GM12878 (cell line): Measurements from ENCODE around the gene SSBP3. TPM values are rescaled to one million over a fixed set of nuclear protein-coding genes. Genes with fewer than 3 reads are reported as not detected.

Source experiments
- ATAC-seq: fragments of 200-7000 bp; cut with Tn5 transposase; 3 replicates; pipeline ENCODE4 v1.9.1; 2020; ENCODE audit warnings: mild to moderate bottlenecking, moderate library complexity
- BruUV-seq: library from RNA; stranded (reverse); fragments of 400-500 nt; replicated peaks from 2 replicates; lab custom pipeline; 2021; lab: Mats Ljungman, UMichigan
- CTCF ChIA-PET: fragments of 300-600 bp; sonication (Branson Sonifier 250); formaldehyde crosslinking; extraction: SDS; loops from one replicate; lab custom pipeline; 2021; ENCODE audit warnings: inconsistent platforms; lab: Yijun Ruan, JAX
- POLR2A ChIA-PET: fragments of 350-600 bp; formaldehyde crosslinking; extraction: SDS; loops from one replicate; lab custom pipeline; 2021; ENCODE audit warnings: inconsistent platforms; lab: Charles Lee
- RAD21 ChIA-PET: fragments of 300-600 bp; sonication (Branson Sonifier 250); formaldehyde crosslinking; loops from one replicate; lab custom pipeline; 2023; ENCODE audit warnings: antibody characterized with exemption; ENCODE audit not compliant: unreplicated experiment; lab: Charles Lee
- SMC1A ChIA-PET: fragments of 300-600 bp; sonication (Branson Sonifier 250); formaldehyde crosslinking; loops from one replicate; lab custom pipeline; 2023; ENCODE audit not compliant: unreplicated experiment, uncharacterized antibody; lab: Charles Lee
- DNase-seq: peaks from one replicate; pipeline ENCODE4 v3.0.0-alpha.2; 2011; ENCODE audit warnings: low read depth, low spot score
- FAIRE-seq: peaks from 3 replicates; lab custom pipeline; 2011; peaks lifted over from hg19 to GRCh38; lab: Jason Lieb, UNC
- H2AFZ ChIP-seq: 2 replicates; pipeline ENCODE4 v1.6.0; 2011; ENCODE audit warnings: low read depth, low read length, control low read depth; ENCODE audit not compliant: control insufficient read depth
- H3K27ac ChIP-seq: 2 replicates; pipeline ENCODE4 v1.5.1; 2011; ENCODE audit warnings: control low read depth; ENCODE audit not compliant: control insufficient read depth, insufficient read depth
- H3K27me3 ChIP-seq, 2 experiments: replicated peaks in 1 of 2; 2 replicates each; pipeline versions ENCODE4 v1.6.0 to v1.6.1; 2011; ENCODE audit warnings: low read length in 1 of 2; ENCODE audit not compliant: control insufficient read depth in 2 of 2, insufficient read depth in 2 of 2
- H3K36me3 ChIP-seq, 2 experiments: 2 replicates each; pipeline ENCODE4 v1.5.1; 2011; ENCODE audit warnings: low read length in 1 of 2; ENCODE audit not compliant: control insufficient read depth in 2 of 2, insufficient read depth in 2 of 2
- H3K4me1 ChIP-seq: 2 replicates; pipeline ENCODE4 v1.6.1; 2011; ENCODE audit warnings: mild to moderate bottlenecking, low read length, moderate library complexity, mixed read lengths; ENCODE audit not compliant: control insufficient read depth, insufficient read depth
- H3K4me2 ChIP-seq: 2 replicates; pipeline ENCODE4 v1.6.0; 2011; ENCODE audit warnings: control low read depth; ENCODE audit not compliant: control insufficient read depth, insufficient read depth
- H3K4me3 ChIP-seq: fragments of 200-600 bp; sonication (generic); 2 replicates; pipeline ENCODE4 v1.5.1; 2016
- H3K79me2 ChIP-seq: 2 replicates; pipeline ENCODE4 v1.6.0; 2011; ENCODE audit warnings: low read length; ENCODE audit not compliant: control insufficient read depth, insufficient read depth
- H3K9ac ChIP-seq: 2 replicates; pipeline ENCODE4 v1.8.0; 2011; ENCODE audit warnings: low read length, control low read depth, mixed read lengths; ENCODE audit not compliant: control insufficient read depth, insufficient read depth
- H3K9me3 ChIP-seq: replicated peaks from 3 replicates; pipeline ENCODE4 v1.5.1; 2011; ENCODE audit warnings: mild to moderate bottlenecking, low read length; ENCODE audit not compliant: control insufficient read depth, insufficient read depth
- H4K20me1 ChIP-seq: 2 replicates; pipeline ENCODE4 v1.6.0; 2011; ENCODE audit not compliant: control insufficient read depth, insufficient read depth
- BHLHE40 ChIP-seq, 2 experiments: fragments of 450-650 bp in 1 of 2; IDR thresholded peaks; 2 replicates each; pipeline ENCODE4 v1.6.1; 2011 to 2017; ENCODE audit warnings: low read depth in 2 of 2, borderline replicate concordance in 1 of 2, improper control_type of control experiment in 1 of 2, low read length in 1 of 2, mild to moderate bottlenecking in 1 of 2
- IKZF1 ChIP-seq: fragments of 450-650 bp; conservative IDR thresholded peaks from 2 replicates; pipeline ENCODE4 v1.6.1; 2017; ENCODE audit warnings: antibody characterized with exemption, mild to moderate bottlenecking
- IKZF2 ChIP-seq, 2 experiments: fragments of 450-650 bp; IDR thresholded peaks; 2 replicates each; pipeline ENCODE4 v1.6.1; 2017; ENCODE audit warnings: mild to moderate bottlenecking in 2 of 2, moderate library complexity in 2 of 2
- MYB ChIP-seq: fragments of 150-350 bp; IDR thresholded peaks from 2 replicates; pipeline ENCODE4 v1.6.1; 2014; ENCODE audit warnings: mild to moderate bottlenecking, low read depth, low read length, borderline replicate concordance
- NFYA ChIP-seq: IDR thresholded peaks from 2 replicates; pipeline ENCODE4 v1.6.1; 2011; ENCODE audit warnings: low read depth, mild to moderate bottlenecking, low read length, improper control_type of control experiment, borderline replicate concordance
- RB1 ChIP-seq: fragments of 450-650 bp; formaldehyde crosslinking; IDR thresholded peaks from 2 replicates; pipeline ENCODE4 v1.6.1; 2017; ENCODE audit warnings: mild to moderate bottlenecking, borderline replicate concordance
- SPI1 ChIP-seq: IDR thresholded peaks from 2 replicates; pipeline ENCODE4 v1.6.1; 2011; ENCODE audit warnings: low read depth, mild to moderate bottlenecking, low read length, moderate library complexity, borderline replicate concordance; ENCODE audit not compliant: insufficient read depth
- ZNF207 ChIP-seq: fragments of 450-650 bp; IDR thresholded peaks from 2 replicates; pipeline ENCODE4 v1.6.1; 2014; ENCODE audit warnings: antibody characterized with exemption, mild to moderate bottlenecking, borderline replicate concordance
- WGBS: methylation state at CpG from one replicate; pipeline ENCODE4 v1.1.6; 2016; ENCODE audit warnings: low lambda C conversion rate; ENCODE audit not compliant: insufficient replicate concordance, insufficient coverage; ENCODE audit errors: missing lambda C conversion rate; 5-methylcytosine and 5-hydroxymethylcytosine counted together
- in situ Hi-C: fragments of 300-500 bp; cut with MboI; formaldehyde crosslinking; loops from 9 replicates; pipeline ENCODE4 v1.14.3; 2018; ENCODE audit warnings: mixed read lengths
- intact Hi-C: fragments of 100-400 bp; cut with micrococcal nuclease; formaldehyde crosslinking; loops from one replicate; pipeline ENCODE4 v1.14.2; 2022; ENCODE audit not compliant: unreplicated experiment
- polyA plus RNA-seq, 11 experiments: library from polyadenylated mRNA; depleted of rRNA in 4 of 11; unstranded in 6 of 11; stranded (reverse) in 5 of 11; fragments of >200 nt; fragmentation: Nextera tagmentation in 4 of 11; fragmentation: Illumina TruSeq in 1 of 11; extraction: Ambion mirVana in 4 of 11; extraction: Trizol in 1 of 11; gene quantifications; 1 replicate in 1 of 11; 2 replicates in 10 of 11; pipeline versions ENCODE4 v1.2.1 to v1.2.3, GENCODE V29; 2011 to 2016; ENCODE audit warnings: inconsistent platforms in 2 of 11, missing spikeins in 2 of 11, low read depth in 1 of 11
- total RNA-seq, 4 experiments: library from RNA; depleted of rRNA in 3 of 4; stranded (reverse); fragments of >200 nt in 3 of 4; fragmentation: Illumina TruSeq in 1 of 4; extraction: Trizol in 1 of 4; gene quantifications; 2 replicates each; pipeline versions ENCODE4 v1.2.1 to v1.2.3, GENCODE V29; 2013 to 2021
- TF ChIP-seq, protein P1 (sequence below): fragments of 450-650 bp; IDR thresholded peaks from 2 replicates; pipeline ENCODE4 v1.6.1; 2017; ENCODE audit warnings: mild to moderate bottlenecking, moderate library complexity
- TF ChIP-seq, protein P2 (sequence below): fragments of 450-650 bp; IDR thresholded peaks from 2 replicates; pipeline ENCODE4 v1.6.1; 2016; ENCODE audit warnings: mild to moderate bottlenecking

The SSBP3 gene
- total and polyA plus RNA-seq, 10 of the 15 experiments (the other 5 are each of a cell fraction or from before 2014, with no cell fraction given), result 4.1 to 51.7 (median 17.1) TPM

DNA sequence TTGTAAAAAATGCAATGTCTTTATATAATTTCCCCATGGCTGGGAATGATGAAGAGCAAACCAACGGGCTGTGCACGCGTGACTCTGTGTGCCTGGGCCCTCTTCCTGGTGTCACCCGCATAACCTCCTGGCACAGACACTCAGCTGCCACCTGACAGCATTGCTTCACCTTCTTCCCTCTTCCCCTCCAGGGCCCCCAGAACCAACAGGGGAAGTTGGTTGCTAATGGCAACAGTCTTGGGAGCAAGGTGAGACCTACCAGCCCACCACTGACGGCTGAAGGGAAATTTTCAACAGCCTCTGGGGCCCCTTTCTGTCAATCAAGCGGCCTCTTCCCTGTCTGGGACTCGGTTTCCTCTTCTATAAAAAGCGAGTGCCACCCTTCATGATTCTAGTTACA is 33.2 kb downstream of the SSBP3 start (continued):
- TF ChIP-seq, protein P1, sequence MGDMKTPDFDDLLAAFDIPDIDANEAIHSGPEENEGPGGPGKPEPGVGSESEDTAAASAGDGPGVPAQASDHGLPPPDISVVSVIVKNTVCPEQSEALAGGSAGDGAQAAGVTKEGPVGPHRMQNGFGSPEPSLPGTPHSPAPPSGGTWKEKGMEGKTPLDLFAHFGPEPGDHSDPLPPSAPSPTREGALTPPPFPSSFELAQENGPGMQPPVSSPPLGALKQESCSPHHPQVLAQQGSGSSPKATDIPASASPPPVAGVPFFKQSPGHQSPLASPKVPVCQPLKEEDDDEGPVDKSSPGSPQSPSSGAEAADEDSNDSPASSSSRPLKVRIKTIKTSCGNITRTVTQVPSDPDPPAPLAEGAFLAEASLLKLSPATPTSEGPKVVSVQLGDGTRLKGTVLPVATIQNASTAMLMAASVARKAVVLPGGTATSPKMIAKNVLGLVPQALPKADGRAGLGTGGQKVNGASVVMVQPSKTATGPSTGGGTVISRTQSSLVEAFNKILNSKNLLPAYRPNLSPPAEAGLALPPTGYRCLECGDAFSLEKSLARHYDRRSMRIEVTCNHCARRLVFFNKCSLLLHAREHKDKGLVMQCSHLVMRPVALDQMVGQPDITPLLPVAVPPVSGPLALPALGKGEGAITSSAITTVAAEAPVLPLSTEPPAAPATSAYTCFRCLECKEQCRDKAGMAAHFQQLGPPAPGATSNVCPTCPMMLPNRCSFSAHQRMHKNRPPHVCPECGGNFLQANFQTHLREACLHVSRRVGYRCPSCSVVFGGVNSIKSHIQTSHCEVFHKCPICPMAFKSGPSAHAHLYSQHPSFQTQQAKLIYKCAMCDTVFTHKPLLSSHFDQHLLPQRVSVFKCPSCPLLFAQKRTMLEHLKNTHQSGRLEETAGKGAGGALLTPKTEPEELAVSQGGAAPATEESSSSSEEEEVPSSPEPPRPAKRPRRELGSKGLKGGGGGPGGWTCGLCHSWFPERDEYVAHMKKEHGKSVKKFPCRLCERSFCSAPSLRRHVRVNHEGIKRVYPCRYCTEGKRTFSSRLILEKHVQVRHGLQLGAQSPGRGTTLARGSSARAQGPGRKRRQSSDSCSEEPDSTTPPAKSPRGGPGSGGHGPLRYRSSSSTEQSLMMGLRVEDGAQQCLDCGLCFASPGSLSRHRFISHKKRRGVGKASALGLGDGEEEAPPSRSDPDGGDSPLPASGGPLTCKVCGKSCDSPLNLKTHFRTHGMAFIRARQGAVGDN, result peak; percentile 56; the same call in 1 of the 2 replicates
- TF ChIP-seq RB1 (no peak), MYB (peak; percentile 44; the same call in 1 of the 2 replicates), NFYA (no peak), ZNF207 (no peak)
- TF ChIP-seq, all 136 proteins: peak for 25

DNA sequence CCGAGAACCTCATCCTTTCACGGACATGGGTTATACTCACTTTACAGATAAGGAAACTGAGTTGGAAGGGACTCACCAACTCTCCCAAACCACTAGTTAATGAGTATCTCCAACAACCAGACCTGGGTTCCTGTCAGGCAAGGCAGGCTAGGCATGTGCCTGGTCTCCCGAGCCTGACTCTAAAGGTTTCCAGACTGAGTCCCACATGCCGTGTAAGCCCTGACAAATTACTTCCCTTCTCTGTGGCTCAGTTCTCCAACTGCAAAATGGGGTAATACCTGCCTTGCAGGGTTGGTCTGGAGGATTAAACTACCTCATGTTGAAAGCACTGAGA is 34.3 kb downstream of the SSBP3 start:
- intact Hi-C loops (no loop called here), in situ Hi-C loops (no loop called here)
- SMC1A ChIA-PET, result interaction anchor here (0.5 to 1.7 kb wide), 2 partner anchors 23 to 91 kb away, joined by 3 to 5 read pairs; no protein-coding TSS in a partner anchor
- Histone ChIP-seq H3K4me3 (no peak overlapping the region), H3K4me1 (peaks cover 49% of the 10 kb centered on the region), H2AFZ (no peak overlapping the region), H4K20me1 (no peaks in the 10 kb centered on the region), H3K9ac (no peak overlapping the region), H3K9me3 (no peaks in the 10 kb centered on the region)
- no TSS peak for BruUV-seq
- peak; percentile 27; the same call in 2 of the 3 replicates for ATAC-seq
- DNase-seq, result no peak
- peak; percentile 26 to 39; a peak in 1 of 4 replicates for TF ChIP-seq BHLHE40 (IDR thresholded peaks at IDR 0.05; ENCODE audit: borderline replicate concordance in 1 of 2, low read depth in 2 of 2, low read length in 1 of 2)
- TF ChIP-seq IKZF1, result peak; percentile 25; the same call in 1 of the 2 replicates
- peak; percentile 20 to 42; a peak in 1 of 4 replicates for TF ChIP-seq IKZF2 (IDR thresholded peaks at IDR 0.05)
- peak; percentile 17; the same call in 1 of the 2 replicates for TF ChIP-seq SPI1
- TF ChIP-seq, protein P2, sequence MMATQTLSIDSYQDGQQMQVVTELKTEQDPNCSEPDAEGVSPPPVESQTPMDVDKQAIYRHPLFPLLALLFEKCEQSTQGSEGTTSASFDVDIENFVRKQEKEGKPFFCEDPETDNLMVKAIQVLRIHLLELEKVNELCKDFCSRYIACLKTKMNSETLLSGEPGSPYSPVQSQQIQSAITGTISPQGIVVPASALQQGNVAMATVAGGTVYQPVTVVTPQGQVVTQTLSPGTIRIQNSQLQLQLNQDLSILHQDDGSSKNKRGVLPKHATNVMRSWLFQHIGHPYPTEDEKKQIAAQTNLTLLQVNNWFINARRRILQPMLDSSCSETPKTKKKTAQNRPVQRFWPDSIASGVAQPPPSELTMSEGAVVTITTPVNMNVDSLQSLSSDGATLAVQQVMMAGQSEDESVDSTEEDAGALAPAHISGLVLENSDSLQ, result no peak
- TF ChIP-seq, all 136 proteins: peak for 4
- WGBS, result 75% methylated on average over 4 of the region's 4 CpGs
- peak overlapping the region; percentile 93 for H3K27ac ChIP-seq
- ChIA-PET CTCF (no interaction called here), POLR2A (interaction anchor here (1.1 kb wide), 1 partner anchor 11 kb away, joined by 3 read pairs; no protein-coding TSS in a partner anchor), RAD21 (no interaction called here)
- peaks cover 0 to 1% of the 10 kb centered on the region in 2 experiments; a peak in 1 of 4 replicates for H3K36me3 ChIP-seq
- peak overlapping the region; percentile 80 for H3K4me2 ChIP-seq
- H3K27me3 ChIP-seq, result no peaks in the 10 kb centered on the region
- peaks cover 42% of the 10 kb centered on the region for H3K79me2 ChIP-seq
- no peak for FAIRE-seq
